HUES6 (cell line): ENCODE results near the gene NOS1.
A peak's percentile ranks its signal among the peaks of the same experiment; 100 is the strongest.
"Not testable (repeated sequence)": the region's sequence is repeated elsewhere in the genome, so short reads cannot be mapped to it uniquely, and the experiment has no call there.

Source experiments
- H3K27ac ChIP-seq: 2 replicates; pipeline ENCODE4 v1.7.0; 2013; ENCODE audit warnings: low read depth, mild to moderate bottlenecking, low read length, inconsistent platforms
- H3K27me3 ChIP-seq: 2 replicates; pipeline ENCODE4 v1.6.1; 2013; ENCODE audit warnings: low read length; ENCODE audit not compliant: control insufficient read depth, insufficient read depth
- H3K36me3 ChIP-seq: 2 replicates; pipeline ENCODE4 v1.6.1; 2013; ENCODE audit warnings: low read length; ENCODE audit not compliant: control insufficient read depth, insufficient read depth
- H3K4me1 ChIP-seq: 2 replicates; pipeline ENCODE4 v1.6.1; 2013; ENCODE audit warnings: low read length; ENCODE audit not compliant: control insufficient read depth, insufficient read depth
- H3K4me3 ChIP-seq: 2 replicates; pipeline ENCODE4 v1.5.1; 2013; ENCODE audit warnings: low read depth, low read length
- H3K9ac ChIP-seq: one replicate; pipeline ENCODE4 v1.6.1; 2013; ENCODE audit warnings: mild to moderate bottlenecking, low read length
- H3K9me3 ChIP-seq: 2 replicates; pipeline ENCODE4 v1.6.1; 2013; ENCODE audit warnings: low read depth, low read length; ENCODE audit not compliant: control insufficient read depth, insufficient read depth

Gene NOS1

DNA sequence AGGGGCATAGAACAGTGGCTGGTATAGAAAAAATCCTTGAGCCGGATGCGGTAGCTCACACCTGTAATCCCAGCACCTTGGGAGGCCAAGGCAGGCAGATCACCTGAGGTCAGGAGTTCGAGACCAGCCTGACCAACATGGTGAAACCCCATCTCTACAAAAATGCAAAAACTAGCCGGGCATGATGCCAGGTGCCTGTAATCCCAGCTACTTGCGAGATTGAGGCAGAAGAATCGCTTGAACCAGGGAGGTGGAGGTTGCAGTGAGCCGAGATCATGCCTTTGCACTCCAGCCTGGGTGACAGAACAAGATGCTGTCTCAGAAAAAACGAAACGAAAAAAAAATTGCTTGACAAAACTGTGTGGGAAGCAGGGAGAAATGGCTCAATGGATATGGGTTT is 168.8 kb downstream of the NOS1 start:
- H3K36me3 ChIP-seq, H3K9ac ChIP-seq: not testable (repeated sequence)

DNA sequence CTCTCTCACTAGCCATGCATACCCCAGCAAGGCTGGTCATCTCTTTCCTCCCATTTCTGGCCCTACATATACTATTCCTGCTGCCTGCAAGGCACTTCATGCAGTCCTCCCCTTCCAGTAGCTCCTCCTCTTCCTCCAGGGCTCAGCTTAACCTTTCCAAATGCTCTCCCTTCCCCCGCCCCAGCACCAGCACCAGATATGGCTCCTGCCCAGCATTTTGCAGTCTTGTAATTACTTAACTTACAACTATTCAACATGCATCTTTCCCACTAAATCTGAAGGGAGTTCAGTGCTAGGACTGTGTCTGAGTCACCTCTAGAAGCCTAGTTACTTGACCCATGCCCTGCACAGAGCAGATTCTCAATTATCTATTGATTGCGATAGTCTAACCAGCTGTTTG is 169.4 kb downstream of the NOS1 start:
- Histone ChIP-seq H3K4me3 (no peak overlapping the region), H3K9ac (no peak overlapping the region), H3K27ac (no peak overlapping the region), H3K36me3 (peaks cover 9% of the 10 kb centered on the region), H3K27me3 (peaks cover 7% of the 10 kb centered on the region), H3K4me1 (peaks cover 7% of the 10 kb centered on the region; the same call in 1 of the 2 replicates), H3K9me3 (0 out of 2 replicates have a peak, but pooled peaks cover 3% of the 10 kb centered on the region)

More for the DNA sequence above, 168.8 kb downstream of the NOS1 start:
- not testable (repeated sequence) for H3K9me3 ChIP-seq, H3K27ac ChIP-seq, H3K27me3 ChIP-seq, H3K4me1 ChIP-seq, H3K4me3 ChIP-seq

DNA sequence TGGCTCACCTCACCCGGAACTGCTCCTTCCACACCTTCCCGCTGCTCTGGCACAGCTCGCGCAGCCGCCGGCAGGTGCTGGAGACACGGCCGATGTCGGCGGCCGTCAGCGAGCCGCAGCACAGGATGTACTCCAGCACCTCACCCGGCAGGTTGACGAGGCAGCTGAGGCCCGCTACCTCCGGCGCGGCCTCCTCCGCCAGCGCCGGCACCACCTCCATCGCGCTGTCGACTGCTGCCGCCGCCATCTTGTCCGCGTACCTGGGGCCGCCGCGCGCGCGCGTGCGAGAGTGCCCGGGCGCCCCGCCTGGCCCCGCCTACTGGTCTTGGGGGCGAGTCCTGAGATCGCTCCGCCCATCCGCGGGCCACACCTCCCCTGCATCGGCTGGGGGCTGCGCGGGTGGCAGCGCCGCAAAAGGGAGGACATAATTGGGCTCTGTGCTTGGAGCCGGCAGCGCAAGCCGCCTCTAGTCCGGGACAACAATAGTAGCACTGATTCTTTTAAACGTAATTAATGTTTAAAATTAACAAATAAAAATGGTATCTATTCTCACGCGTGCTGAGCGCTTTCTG is 171.1 kb downstream of the NOS1 start, which contains the start of gene FBXO21:
TSS of gene FBXO21 (minus strand) at position 261 of the 572 bp plus-strand sequence. CDS start at position 247, 14 bp downstream.
- peaks cover 7% of the 10 kb centered on the region; the same call in 1 of the 2 replicates for H3K4me1 ChIP-seq
- 0 out of 2 replicates have a peak, but pooled peaks cover 3% of the 10 kb centered on the region for H3K9me3 ChIP-seq
- H3K9ac ChIP-seq, result peak within 1 kb of the TSS; percentile 97
- H3K36me3 ChIP-seq, result peaks cover 23% of the 10 kb centered on the region
- no peak within 1 kb of the TSS; the same call in 1 of the 2 replicates for H3K27ac ChIP-seq
- peaks cover 7% of the 10 kb centered on the region for H3K27me3 ChIP-seq
- H3K4me3 ChIP-seq, result peak within 1 kb of the TSS; percentile 100

DNA sequence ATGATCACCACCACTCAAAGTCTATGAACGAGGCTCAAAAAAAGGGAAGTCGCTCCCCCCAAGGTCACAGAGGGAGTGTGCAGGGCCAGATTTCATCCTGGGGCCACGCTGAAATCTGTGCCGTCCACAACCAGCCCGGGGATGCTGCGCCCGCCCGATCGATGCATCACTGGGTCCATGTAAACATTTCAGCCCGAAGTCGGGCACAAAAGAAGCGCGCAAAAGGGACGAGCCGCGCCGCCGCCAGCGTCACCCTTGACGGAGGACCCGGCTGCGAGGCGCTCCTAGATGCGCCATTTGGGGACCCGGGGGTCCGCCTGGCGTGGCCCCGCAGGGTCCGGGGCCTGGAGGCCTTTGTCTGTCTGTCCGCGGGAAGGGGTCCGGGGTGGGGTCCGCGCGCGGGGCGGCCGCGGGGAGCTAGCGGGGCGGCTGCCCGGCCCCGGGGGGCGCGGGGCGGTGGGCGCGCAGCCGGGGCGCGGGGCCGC is 171.7 kb downstream of the NOS1 start:
- H3K9ac ChIP-seq, result peak overlapping the region; percentile 97
- H3K36me3 ChIP-seq, result peaks cover 28% of the 10 kb centered on the region
- H3K27ac ChIP-seq, result no peak overlapping the region

DNA sequence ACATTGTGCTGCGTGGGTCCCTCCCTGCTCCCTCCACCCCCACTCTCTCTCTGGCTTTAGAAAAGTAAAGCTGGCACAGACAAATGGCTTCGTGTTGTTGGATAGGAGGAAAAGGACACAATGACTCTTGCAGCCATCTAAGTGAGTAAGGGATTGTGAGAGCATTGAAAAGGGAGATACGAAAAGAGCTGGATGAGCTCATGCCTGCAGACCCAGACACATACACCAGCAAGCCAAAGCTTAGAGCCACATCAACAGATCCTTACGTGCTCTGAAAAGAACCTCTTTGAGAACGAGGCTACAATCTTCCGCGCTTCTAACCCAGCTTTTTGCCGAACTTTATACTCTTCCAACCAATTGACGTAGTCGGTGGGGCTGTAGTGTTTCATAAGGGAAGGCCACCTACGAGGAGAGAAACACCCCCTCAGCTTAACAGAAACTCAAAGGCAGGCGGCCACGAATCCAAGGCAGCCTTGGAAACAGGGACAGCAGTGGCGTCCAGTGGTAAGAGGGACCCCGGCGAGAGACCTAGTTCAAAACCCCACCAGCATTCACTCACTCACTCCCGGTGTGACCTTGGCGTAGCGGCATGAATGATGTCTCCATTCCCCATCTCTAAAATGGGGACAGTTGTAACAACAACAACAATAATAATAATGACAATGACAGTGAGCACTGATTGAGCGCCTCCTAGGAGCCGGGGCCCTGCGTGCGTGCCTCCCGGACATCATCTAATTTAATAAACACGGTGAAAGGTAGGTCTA is 172.3 kb downstream of the NOS1 start:
- Histone ChIP-seq H3K4me1 (peaks cover 7% of the 10 kb centered on the region; the same call in 1 of the 2 replicates), H3K27ac (no peak overlapping the region)

More for the DNA sequence above, 171.7 kb downstream of the NOS1 start:
- H3K9me3 ChIP-seq, result 0 out of 2 replicates have a peak, but pooled peaks cover 3% of the 10 kb centered on the region
- H3K27me3 ChIP-seq, result peaks cover 7% of the 10 kb centered on the region
- H3K4me1 ChIP-seq, result peaks cover 7% of the 10 kb centered on the region; the same call in 1 of the 2 replicates
- H3K4me3 ChIP-seq, result peak overlapping the region; percentile 100

DNA sequence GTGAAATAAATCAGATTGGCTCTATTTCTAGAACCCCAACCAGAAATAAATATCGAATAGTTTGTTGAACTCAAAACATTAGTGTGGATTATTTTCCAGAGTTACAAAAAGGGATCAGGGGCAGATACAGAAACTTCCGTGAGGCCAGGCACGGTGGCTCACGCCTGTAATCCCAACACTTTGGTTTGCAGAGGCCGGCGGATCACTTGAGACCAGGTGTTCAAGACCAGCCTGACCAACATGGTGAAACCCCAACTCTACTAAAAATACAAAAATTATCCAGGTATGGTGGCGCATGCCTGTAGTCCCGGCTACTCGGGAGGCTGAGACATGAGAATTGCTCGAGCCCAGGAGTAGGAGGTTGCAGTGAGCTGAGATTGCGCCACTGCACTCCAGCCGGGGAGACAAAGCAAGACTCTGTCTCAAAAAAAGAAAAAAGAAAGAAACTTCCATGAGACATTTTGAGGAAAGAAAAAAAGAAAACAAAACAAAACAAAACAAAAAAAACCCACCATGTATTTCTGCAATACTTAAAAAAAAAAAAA is 173.2 kb downstream of the NOS1 start:
- peaks cover 44% of the 10 kb centered on the region for H3K36me3 ChIP-seq
- H3K9me3 ChIP-seq, result no peaks in the 10 kb centered on the region
- no peak overlapping the region for H3K27ac ChIP-seq
- H3K4me3 ChIP-seq, result no peak overlapping the region
- no peak overlapping the region for H3K9ac ChIP-seq
- peaks cover 7% of the 10 kb centered on the region; the same call in 1 of the 2 replicates for H3K4me1 ChIP-seq
- peaks cover 7% of the 10 kb centered on the region for H3K27me3 ChIP-seq

More for the DNA sequence above, 172.3 kb downstream of the NOS1 start:
- Histone ChIP-seq H3K4me3 (peak overlapping the region; percentile 100), H3K36me3 (peaks cover 34% of the 10 kb centered on the region), H3K9ac (peak overlapping the region; percentile 97), H3K9me3 (0 out of 2 replicates have a peak, but pooled peaks cover 3% of the 10 kb centered on the region), H3K27me3 (peaks cover 7% of the 10 kb centered on the region)

DNA sequence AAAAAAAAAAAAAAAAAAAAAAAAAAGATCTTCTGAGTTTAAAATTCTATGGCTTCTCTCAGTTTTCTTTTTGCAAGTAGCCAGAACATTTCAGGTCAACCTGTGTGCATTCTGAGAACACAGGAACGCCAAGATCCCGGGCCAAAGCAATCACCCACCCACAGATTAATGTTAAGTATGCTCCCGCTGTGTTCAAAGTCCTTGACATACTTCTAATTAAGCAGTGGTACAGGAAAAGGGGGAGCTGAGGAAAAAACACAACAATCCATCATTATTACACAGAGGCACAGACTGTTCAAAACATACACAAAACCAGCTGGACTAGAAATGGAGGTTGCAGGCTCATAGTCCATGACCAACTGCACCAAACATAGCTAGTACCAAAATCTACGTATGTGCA is 174.0 kb downstream of the NOS1 start:
- Histone ChIP-seq H3K27me3 (peaks cover 7% of the 10 kb centered on the region), H3K27ac (no peak overlapping the region), H3K4me3 (no peak overlapping the region), H3K4me1 (peaks cover 7% of the 10 kb centered on the region; the same call in 1 of the 2 replicates), H3K9ac (no peak overlapping the region), H3K36me3 (peaks cover 51% of the 10 kb centered on the region), H3K9me3 (no peaks in the 10 kb centered on the region)

DNA sequence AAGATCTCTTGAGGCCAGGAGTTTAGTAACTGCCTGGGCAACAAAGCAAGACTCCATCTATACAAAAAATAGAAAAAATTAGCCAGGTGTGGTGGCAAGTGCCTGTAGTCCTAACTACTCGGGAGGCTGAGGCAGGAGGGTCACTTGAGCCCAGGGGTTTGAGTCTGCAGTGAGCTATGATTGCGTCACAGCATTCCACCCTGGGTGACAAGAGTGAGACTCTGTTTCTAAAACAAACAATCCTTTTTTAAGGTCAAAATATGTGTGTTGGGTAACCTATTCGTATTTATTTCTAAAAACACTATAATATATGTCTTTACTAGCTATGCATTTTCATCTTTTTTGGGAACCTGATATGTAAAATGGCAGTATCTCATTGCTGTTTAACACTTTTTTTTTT is 178.6 kb downstream of the NOS1 start:
- Histone ChIP-seq H3K9ac (no peak overlapping the region), H3K9me3 (peaks cover 5% of the 10 kb centered on the region; the same call in 1 of the 2 replicates), H3K4me1 (no peaks in the 10 kb centered on the region), H3K36me3 (peaks cover 87% of the 10 kb centered on the region), H3K27ac (no peak overlapping the region), H3K4me3 (no peak overlapping the region), H3K27me3 (no peaks in the 10 kb centered on the region)

DNA sequence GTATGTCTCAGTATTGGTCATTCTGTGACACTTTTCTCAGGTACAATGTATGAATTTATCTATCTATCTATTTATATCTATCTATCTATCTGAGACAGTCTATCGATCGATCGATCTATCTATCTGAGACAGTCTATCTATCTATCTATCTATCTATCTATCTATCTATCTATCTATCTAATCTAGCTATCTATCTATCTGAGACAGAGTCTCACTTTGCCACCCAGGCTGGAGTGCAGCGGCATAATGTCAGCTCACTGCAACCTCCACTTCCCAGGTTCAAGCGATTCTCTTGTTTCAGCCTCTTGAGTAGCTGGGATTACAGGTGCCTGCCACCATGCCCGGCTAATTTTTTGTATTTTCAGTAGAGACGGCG is 180.0 kb downstream of the NOS1 start:
- H3K27ac ChIP-seq, H3K4me1 ChIP-seq, H3K27me3 ChIP-seq, H3K4me3 ChIP-seq, H3K9ac ChIP-seq, H3K9me3 ChIP-seq: not testable (repeated sequence)
- peaks cover 91% of the 10 kb centered on the region for H3K36me3 ChIP-seq

DNA sequence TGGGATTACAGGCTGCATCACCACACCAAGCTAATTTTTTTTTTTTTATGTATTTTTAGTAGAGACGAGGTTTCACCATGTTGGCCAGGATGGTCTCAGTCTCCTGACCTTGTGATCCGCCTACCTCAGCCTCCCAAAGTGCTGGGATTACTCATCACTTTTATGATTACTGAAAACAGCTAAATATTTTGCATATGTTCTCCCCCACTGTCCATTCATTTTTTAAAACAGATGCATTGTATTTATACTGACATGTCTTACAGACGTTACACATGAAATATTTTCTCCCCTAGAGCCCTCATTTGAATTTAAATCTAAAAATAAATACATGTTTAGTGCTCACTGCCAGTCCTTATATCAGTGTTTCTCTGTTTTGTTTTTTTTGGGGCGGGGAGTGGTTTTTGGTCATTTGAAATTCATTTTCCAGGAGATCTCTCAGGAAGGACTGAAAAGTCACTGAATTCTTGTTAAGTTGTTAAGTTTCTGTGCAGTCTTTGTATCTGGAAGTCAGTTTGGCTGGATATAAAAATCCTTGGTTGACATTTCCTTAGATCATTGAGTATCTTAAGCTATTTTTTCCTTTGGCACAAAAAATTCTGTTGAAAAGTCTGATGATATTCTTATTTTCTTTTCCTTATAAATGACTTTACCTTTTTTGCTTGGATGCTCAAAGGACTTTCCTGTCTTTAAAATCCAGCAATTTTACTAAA is 180.5 kb downstream of the NOS1 start:
- peaks cover 91% of the 10 kb centered on the region for H3K36me3 ChIP-seq
- no peaks in the 10 kb centered on the region for H3K27me3 ChIP-seq
- no peak overlapping the region for H3K9ac ChIP-seq
- no peaks in the 10 kb centered on the region for H3K4me1 ChIP-seq
- peaks cover 5% of the 10 kb centered on the region; the same call in 1 of the 2 replicates for H3K9me3 ChIP-seq
- no peak overlapping the region for H3K4me3 ChIP-seq
- H3K27ac ChIP-seq, result no peak overlapping the region
